Skin epidermis (tissue), 12 donors: ENCODE results near the gene SORCS1.

Experiments used
- H3K27ac ChIP-seq, 21 experiments: fragments of 200-600 bp; sonication (generic) in 11 of 21; one replicate each; pipeline ENCODE4 v1.5.0; 2020; ENCODE audit warnings: mild to moderate bottlenecking in 3 of 21, inconsistent platforms in 2 of 21, moderate library complexity in 2 of 21
- H3K4me3 ChIP-seq, 7 experiments: fragments of 200-600 bp; sonication (generic) in 2 of 7; one replicate each; pipeline ENCODE4 v1.5.0; 2020; ENCODE audit warnings: inconsistent platforms in 2 of 7, mild to moderate bottlenecking in 2 of 7, moderate library complexity in 1 of 7

SORCS1 gene

DNA sequence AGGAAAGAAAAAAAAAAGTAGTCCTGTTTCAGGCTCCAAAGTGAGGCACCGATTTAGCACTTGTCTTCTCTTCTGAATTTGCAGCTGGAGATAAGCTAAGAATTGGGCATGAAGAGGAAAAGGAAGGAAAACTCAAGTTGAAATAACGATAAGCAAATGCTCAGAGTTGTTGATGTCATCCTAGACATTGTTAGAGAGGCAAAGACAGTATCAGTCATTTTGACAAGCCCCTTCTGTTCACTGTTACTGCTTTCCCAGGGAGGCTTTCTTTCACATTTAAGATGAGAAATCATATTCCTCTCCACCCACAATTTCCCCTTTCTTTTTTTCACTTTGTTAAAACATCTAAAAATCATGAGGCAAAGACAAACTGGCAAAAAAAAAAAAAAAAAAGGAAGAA, 41.8 kb downstream of the SORCS1 start:
- Histone ChIP-seq H3K27ac (no peak overlapping the region), H3K4me3 (no peak overlapping the region)

DNA sequence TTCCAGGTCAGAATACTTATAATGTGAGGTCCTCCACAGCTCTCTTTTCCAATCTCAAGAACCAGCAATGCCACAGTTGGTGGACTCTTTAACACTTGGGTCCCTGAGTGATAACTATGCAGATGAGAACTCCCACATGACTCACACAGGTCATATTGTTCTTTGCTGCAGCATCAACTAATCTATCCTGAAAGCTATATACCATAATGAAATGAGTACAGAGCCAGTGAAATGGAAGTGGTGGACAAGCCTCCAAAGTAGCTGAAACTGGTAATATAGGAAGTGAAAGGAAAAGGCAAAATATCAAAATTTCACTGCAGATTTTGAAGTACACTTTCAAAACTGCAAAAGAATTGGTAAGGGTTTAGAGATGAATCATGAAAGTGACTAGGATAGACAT, 45.6 kb downstream of the SORCS1 start:
- H3K4me3 ChIP-seq: no peak overlapping the region
- H3K27ac ChIP-seq: no peak overlapping the region

DNA sequence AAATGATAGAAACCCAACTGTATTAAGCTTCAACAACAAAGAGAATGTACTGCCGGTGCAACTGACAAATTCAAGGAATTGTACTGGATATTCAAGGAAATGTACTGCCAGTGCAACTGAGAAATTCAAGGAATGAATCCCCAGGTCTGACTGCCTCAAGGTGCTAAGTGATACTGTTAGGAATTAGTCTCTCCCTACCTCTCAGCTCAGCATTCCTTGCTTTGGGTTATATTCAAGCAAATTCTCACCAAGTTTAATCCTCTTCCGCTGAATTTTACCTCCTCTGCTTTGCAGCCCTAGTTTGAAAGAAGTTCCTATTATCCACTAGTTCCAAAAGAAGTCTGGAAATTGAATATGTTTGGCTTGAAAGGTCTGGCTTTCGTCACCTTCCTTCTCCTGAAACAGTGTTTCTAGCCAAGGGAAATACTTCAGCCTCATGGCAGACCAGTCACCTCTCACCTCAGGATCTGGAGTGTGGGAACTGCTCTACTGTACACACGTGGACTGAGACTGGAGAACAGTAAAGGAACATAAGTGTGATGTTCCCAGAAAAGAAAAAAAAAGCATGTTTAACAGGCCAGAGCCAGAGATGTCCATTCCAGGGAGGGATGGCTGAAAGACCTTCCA, 60.4 kb downstream of the SORCS1 start:
- no peak overlapping the region for H3K4me3 ChIP-seq
- no peak overlapping the region for H3K27ac ChIP-seq

DNA sequence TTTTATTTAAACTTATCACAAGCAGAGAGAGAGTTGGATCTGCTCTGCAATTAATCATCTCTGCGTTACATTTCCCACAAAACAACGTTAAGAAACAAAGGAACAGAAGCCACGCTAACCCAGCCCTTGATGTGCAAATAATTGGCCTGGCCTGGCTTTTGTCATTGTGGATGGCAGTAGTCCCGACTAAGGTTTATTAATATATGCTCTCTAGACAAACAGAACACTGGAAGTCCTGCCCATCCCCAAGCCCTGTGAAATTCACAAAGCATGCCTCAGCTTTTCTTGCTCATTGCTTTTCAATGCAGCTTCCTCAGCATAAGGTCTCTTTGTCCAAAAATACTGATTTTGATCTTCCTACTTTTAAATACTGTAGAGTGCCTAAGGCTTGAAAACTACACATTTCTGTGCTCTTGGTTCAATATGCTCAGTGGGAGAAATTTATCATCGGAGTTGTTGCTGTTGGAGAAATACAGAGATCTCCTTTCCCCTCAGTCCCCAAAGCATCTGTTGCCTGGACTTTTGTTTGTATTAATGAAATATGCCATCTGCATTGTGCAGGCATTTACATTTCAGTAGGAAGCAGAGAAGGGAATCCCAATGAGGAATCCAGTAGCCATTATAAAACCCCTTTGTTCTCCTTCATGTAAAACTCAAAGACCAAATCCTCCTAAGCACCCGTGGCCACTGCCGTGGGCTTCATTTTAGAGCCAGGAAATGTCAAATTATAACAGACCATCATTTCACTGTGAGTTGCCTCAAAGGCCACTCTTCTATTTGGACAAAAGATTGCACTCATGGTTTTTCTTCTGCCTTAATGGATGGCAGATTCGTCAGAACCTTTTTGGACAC, 61.1 kb downstream of the SORCS1 start:
- no peak overlapping the region for H3K4me3 ChIP-seq
- no peak overlapping the region for H3K27ac ChIP-seq

DNA sequence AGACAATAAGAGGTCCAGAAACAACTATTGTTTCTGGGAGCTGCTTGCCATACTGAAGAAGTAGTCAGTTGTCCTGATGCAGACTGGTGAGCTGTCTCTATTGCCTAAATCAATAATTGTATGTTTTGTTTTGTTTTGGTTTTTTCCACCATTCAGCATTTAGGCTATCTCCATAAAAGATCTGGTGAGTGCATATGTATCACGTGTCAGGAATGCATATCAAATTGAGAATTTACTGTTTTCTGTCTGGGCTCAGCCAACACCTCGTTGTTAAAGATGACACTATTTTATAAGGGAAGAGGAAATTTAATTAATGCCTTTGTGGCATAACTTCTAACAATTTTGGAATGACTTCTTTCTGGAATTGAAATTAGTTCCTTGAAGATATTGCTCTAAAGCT, 66.2 kb downstream of the SORCS1 start:
- Histone ChIP-seq H3K27ac (no peak overlapping the region), H3K4me3 (no peak overlapping the region)

DNA sequence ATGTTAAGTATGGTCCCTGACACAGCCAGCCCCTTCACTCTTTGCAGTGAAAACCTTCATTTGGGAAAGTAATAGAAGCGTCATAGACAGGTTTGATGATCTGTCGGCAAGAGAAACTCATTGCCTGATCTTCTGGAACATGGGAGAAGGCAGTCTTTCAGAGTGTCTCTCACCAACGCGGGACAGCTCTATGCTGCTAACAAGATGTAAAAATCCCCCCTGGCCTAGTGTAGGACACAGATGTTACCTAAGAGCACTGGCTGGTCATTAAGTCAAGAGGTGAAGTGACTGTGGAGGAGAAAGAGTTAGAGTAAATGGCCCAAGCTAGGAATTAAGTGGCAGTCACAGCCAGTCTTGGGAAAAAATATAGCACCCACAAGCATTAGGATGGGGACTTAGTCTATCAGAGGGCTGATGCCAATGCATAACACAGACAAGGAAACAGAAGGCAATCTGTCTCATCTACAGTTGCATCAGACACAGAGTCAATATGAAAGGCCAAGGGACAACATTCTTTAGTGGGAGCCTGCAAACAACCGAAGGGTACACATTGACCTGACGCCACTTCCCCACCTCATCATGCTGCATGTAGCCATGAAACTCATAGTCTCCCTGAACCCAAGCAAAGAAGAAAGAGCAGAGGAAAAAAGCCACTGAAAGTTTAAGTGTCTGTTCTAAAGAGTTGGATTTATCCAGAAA, 69.5 kb downstream of the SORCS1 start:
- H3K27ac ChIP-seq: no peak overlapping the region
- no peak overlapping the region for H3K4me3 ChIP-seq

DNA sequence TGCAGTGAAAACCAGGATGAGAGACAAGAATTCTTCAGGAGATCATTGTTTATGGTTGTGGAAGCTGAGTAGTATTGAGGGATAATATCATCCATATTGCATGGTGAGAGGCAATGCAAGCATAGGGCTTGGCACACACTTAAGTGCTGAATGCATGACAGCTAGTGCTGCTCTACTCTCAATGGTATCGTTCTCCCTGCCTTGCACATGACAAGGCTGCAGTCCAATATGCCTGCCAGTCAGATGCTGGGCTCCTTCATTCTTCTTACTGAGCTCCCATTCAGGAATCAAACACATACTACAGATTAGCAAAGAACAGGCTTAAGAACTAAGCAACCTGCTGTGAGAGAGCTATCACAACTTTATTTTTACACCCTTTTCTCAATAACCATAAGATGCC, 72.2 kb downstream of the SORCS1 start:
- Histone ChIP-seq H3K4me3 (no peak overlapping the region), H3K27ac (no peak overlapping the region)

DNA sequence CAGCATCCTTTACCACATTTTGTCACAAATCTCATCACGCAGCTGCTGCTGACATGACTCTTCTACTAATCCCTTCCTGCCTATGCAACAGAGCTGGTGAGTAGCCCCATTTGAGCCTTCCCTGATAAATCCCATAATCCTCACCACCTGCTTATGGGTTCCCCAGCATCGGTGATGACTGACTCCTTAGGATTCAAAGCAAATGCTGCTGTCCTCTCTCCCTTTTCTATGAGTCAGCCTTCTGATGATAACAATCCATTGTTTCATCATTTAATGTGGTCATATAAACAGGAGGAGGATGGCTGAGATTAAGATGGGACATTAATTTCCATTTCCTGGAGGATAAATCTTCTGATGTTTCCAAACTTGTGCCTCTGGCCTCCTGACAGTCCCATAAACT, 73.4 kb downstream of the SORCS1 start:
- Histone ChIP-seq H3K4me3 (no peak overlapping the region), H3K27ac (no peak overlapping the region)

DNA sequence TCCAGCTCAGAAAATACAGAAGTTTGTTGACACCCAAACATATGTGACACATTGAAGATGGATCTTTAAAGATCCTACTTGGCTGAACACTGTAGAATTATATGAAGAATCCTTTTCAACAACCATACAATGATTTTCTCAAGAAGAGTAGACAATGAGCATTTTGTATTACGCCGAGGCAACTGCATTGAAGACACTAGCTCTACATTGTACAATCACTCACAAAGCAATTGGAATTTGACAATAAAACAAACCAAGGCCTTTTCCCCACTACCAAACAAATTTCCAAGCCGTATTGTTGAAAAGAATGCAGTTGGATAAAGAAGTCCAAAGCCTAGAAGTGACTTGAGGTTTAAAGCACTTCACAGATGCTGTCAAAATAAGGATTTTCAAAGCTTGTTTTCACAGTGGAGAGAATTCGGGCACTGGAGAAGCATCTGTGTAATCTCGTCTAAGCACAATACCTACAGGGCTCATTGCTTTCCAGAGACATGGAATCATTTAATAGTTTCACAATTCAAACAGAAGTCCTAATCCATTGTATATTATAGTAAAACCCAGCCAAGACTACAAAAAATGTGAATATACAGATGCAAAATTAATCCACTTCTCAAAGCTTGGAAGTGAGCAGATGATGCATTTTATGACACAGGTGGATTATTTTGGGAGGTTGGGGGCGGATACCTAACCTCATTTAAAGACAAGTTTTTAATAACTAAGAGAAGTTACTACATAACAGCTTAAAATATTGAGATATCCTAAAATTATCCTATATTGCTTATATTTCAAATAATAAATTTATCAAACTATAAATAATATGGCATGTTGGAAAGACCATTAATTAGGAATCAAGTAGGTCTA, 78.6 kb downstream of the SORCS1 start:
- H3K27ac ChIP-seq: no peak overlapping the region
- H3K4me3 ChIP-seq: no peak overlapping the region

DNA sequence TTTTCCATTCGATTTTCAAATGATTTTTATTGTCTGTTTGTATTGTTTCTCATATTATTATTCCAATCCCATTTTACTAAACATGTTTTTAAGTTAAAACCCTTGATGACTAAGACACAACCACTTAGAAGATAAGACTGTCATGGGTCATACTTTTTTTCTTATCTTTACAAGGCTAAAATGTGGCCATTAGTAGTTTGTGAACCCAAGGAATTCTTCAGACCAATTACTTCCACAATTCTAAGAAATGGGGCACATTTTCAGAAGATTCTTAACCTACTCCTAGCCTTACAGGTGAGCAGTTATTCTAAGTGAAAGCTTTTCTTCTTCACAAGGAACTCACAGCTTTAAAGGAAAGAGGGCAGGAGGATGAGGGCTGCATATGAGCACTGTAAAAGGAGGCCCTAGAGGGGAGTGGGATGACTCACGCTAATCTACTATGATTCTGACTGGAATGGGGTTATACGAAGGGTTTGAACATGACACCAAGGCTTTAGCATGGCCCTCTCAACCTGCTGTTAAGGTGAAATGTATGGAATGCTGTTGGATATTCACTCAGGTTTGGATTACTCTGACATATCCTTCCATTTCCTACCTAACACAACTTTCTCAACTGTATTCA, 81.0 kb downstream of the SORCS1 start:
- H3K4me3 ChIP-seq: no peak overlapping the region
- H3K27ac ChIP-seq: no peak overlapping the region

DNA sequence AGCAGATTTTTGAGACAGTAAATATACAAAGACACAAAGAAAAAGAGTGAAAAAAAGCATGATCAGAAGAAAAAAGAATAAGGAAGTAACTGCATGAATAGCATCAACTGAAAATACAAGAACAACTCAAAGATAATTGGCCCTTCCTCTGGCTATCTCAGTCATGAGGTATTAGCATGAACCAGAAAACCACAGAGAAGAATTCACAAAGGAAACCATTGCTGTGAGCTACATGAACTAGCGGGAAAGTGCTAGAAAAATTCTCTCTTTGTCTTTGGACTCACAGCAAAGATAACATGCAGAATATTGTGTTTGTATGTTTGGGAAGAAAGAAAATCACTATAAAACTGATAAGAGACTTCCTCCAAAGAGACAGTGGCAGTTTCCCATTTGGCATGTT, 82.9 kb downstream of the SORCS1 start:
- no peak overlapping the region for H3K27ac ChIP-seq
- no peak overlapping the region for H3K4me3 ChIP-seq

DNA sequence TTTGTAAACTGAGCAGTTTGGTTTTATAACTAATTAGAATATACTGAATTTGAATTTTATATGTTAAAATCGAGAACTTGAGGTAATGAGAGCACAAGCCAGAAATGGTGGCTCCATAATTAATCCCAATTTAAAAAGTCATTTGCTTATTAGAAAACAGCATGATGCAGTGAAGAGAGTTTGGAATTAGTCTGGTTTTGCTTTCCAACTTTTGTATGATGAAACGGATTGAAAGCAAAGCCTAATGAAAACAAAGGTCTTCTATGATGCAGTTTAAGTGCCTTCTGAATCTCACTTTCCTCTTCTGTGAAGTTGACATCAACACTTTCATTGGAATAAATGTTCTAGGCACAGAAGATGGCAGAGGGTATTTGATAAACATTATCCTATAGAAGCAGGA, 89.4 kb downstream of the SORCS1 start:
- no peak overlapping the region for H3K4me3 ChIP-seq
- H3K27ac ChIP-seq: no peak overlapping the region

DNA sequence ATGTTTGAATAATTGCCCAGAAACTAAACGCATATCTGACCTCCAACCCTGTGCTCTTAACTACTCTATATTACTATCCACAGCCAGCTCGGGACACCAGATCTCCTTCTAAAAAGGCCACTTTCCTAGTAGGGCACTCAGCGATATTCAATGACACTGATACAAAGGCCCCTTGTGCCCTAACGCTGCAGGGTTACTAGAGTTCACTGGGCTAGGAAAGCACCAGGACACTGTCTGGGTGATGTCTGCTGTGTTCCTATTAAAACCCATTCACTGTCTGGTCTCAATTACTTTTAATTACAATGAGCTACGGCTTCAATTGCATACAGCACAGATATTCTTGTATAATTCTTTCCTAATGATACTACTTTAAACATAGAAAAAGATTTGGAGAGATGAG, 91.7 kb downstream of the SORCS1 start:
- H3K4me3 ChIP-seq: no peak overlapping the region
- no peak overlapping the region for H3K27ac ChIP-seq

DNA sequence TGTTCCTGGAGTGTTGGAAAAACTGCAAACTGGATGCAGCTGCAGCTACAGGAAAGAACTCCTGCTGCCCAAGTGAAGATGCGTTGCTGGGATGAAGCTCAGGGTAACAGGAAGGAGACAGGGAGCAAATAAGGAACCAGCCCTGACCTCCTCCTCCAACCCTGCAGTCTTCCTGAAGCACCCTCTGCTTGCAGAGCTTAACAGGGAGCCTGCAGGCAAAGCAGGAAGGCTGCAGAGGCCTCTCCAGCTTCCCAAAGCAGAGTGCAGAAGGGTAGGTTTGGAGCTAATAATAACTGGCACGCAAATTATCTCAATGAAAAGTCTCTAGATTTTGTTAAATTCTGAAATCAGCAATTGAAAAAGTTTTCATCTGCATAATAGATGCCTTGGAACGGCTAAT, 92.5 kb downstream of the SORCS1 start:
- Histone ChIP-seq H3K4me3 (no peak overlapping the region), H3K27ac (no peak overlapping the region)

DNA sequence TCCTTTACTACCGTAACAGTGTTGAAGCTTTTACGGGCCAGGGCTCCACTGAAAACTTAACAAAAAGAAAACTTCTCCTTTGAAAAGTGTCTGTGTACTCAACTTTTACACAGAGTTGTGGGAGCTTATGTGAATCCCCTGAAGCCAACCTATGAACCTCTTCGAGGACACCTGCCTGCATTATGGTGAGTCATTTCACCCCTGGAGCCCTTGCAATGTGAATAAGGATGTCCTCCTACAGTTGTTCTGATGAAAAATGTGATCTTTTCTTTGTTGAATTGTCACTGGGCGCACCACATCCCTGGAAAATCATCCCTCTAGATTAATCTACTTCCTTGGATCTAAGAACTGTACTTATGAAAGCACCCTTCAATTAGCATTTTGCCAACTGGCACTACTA, 93.2 kb downstream of the SORCS1 start:
- no peak overlapping the region for H3K4me3 ChIP-seq
- H3K27ac ChIP-seq: no peak overlapping the region

DNA sequence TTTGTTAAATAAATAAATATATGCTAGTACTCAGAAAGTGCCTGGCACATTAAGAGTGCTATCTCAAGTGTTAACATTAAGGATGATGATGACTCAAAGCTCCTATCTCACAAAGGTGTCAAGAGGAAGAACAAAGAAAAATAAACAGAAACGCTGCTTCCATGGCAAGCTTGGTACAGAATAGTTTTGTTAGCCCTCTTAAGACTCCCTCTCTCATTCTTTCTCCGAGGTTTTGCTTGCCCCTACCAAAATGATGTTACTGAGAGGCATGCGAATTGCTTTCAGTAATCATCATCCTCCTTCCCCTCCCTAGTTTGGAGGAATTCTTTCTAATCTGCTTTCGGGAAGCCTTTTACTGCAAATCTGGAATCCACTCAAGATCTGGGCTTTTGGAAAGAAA, 96.7 kb downstream of the SORCS1 start:
- Histone ChIP-seq H3K27ac (no peak overlapping the region), H3K4me3 (no peak overlapping the region)

DNA sequence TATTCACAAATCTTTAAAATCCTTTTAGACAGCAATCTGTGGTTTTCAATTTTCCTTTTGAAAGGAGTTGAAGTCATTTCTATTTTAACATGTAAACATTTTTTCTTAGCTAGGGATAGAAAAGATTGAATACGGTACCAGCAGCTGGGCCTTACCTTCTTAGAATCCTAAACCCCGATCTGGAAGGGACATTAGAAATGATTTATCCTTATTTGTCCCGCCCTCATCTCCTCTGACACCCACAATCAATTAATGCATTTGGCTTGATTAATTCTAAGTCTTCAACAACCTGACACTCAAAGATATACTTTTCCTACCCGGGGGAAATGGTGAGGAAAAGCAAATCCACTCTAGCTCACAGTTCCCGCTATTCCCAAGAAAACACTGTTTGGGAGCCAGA, 100.4 kb downstream of the SORCS1 start:
- H3K4me3 ChIP-seq: no peak overlapping the region

DNA sequence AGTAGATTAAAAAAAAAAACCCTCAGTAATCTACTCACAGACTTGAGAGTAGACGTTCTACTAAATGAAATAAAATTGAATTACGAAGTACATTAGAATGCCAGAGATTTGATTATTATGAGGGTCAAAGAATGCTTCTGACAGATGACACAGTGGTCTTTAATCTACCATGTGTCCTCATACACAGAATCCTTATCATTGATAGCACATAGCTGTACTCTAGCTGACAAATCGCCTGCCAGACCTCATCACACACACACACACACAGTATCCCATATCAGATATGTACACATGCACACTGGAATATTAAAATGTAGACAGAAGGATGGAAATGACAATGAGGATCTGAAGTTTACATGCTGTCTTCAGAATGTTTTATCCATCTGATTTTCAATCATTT, 104.6 kb downstream of the SORCS1 start:
- Histone ChIP-seq H3K27ac (no peak overlapping the region), H3K4me3 (no peak overlapping the region)

More for the DNA sequence above, 100.4 kb downstream of the SORCS1 start:
- H3K27ac ChIP-seq: no peak overlapping the region

DNA sequence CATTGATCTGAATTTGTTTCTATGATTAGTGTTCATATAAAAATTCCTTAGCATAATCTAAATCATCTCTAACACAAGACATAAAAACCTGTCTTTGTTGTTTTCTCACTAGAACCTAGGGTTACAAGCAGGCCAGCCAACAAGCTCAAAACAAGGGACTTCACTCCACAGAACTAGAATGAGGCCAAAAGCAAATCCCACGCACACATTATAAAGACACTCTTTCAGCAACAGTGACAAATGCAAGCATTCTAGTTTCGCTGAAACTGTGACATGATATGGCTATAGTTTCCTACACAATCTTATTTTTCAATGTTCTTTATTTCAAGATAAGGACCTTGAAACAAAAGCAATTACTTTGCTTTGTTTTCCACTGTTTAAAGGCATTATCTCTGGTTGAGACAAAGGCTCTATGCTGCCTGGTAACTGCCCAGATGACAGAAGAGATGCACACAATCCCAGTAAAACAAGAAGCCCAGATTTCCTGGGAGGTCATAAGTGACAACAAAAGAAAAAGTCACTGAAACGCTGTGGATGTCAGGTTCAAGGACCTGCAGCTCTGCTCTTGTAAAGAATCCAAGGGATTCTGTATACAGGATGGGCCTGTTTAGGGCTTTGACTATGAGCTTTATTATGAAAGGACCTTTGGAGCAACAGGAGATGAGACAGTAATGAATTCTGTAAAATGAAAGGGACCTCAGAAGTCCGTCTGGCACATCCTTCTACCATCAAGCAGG, 105.3 kb downstream of the SORCS1 start:
- H3K27ac ChIP-seq: no peak overlapping the region
- H3K4me3 ChIP-seq: no peak overlapping the region
